Left ventricle myocardium inferior (tissue), 1 donor: Measurements from ENCODE around the gene CDK14. TPM values are rescaled to one million over a fixed set of nuclear protein-coding genes. Genes with fewer than 3 reads are reported as not detected.

ENCODE experiments used
- DNase-seq: peaks from one replicate; pipeline ENCODE4 v3.0.0-alpha.2; 2020
- H3K27ac ChIP-seq: fragments of 200-600 bp; replicated peaks from 2 replicates; pipeline ENCODE4 v1.8.0; 2021
- H3K27me3 ChIP-seq: fragments of 200-600 bp; 2 replicates; pipeline ENCODE4 v1.8.0; 2021; ENCODE audit warnings: low read depth
- H3K36me3 ChIP-seq: fragments of 200-600 bp; 2 replicates; pipeline ENCODE4 v1.8.0; 2021
- H3K4me1 ChIP-seq: fragments of 200-600 bp; 2 replicates; pipeline ENCODE4 v1.8.0; 2021
- H3K4me3 ChIP-seq: fragments of 200-600 bp; 2 replicates; pipeline ENCODE4 v1.8.0; 2021; ENCODE audit warnings: mild to moderate bottlenecking, moderate library complexity
- H3K9me3 ChIP-seq: fragments of 200-600 bp; replicated peaks from 2 replicates; pipeline ENCODE4 v1.8.0; 2021
- intact Hi-C: fragments of 100-400 bp; cut with micrococcal nuclease; formaldehyde crosslinking; loops from one replicate; pipeline ENCODE4 v1.11.0; 2022
- total RNA-seq: library from RNA; stranded (reverse); fragmentation: NEBNext Ultra II Directional; extraction: Animal tissue kit (Norgen Biotek cat#: 25700); gene quantifications from one replicate; pipeline ENCODE4 v1.2.1, GENCODE V29; 2021
- TF ChIP-seq, protein P1 (sequence below): fragments of 200-600 bp; IDR thresholded peaks from 2 replicates; pipeline ENCODE4 v1.8.0; 2021; ENCODE audit warnings: antibody characterized with exemption, mild to moderate bottlenecking, borderline replicate concordance
- donor health status: DM: no; HTN: yes; CAD: no; lungs with severe emphysema.

Gene CDK14
- total RNA-seq, 1 donor from 2014 or later = 18.7 TPM

DNA sequence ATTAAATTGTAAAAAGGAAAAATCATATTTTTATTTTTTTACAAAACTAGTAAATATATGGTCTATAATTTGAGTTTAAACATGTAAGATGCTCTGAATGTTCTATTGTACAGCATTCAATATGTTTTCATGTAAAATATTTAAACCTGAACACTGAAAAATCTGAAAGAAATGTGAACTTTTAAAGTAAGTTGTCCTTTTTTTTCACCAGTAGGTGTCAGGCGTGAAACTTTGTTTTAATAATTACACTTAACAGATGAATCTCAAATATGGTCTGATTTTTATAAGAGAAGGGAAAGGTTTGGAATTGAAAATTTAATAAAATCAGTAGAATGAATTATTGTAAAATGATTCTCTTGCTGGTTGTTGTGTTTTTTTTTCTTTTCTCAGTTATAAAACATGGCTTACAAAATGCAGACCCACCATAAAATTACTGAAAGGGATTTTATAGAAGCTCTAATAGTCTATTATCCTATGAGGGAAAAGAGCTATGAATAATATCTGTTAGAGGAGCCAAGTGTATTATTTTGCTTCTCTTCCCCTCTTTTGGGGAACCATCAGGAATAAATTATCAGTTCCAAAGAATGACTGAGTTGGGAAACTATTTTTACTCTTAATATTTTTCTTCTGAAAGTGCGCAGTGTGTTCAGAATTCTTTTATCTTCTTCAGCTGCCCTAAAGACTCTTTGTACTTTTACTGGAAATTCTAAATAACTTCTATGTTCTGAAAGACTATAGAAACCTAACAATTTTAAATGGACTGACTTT is 450.4 kb downstream of the CDK14 start:
- intact Hi-C loops = no loop called here
- DNase-seq = no peak
- H3K4me3 ChIP-seq = no peak overlapping the region
- peak overlapping the region; percentile 22 for H3K27ac ChIP-seq
- no peaks in the 10 kb centered on the region for H3K9me3 ChIP-seq
- H3K36me3 ChIP-seq = no peaks in the 10 kb centered on the region
- TF ChIP-seq, protein P1, sequence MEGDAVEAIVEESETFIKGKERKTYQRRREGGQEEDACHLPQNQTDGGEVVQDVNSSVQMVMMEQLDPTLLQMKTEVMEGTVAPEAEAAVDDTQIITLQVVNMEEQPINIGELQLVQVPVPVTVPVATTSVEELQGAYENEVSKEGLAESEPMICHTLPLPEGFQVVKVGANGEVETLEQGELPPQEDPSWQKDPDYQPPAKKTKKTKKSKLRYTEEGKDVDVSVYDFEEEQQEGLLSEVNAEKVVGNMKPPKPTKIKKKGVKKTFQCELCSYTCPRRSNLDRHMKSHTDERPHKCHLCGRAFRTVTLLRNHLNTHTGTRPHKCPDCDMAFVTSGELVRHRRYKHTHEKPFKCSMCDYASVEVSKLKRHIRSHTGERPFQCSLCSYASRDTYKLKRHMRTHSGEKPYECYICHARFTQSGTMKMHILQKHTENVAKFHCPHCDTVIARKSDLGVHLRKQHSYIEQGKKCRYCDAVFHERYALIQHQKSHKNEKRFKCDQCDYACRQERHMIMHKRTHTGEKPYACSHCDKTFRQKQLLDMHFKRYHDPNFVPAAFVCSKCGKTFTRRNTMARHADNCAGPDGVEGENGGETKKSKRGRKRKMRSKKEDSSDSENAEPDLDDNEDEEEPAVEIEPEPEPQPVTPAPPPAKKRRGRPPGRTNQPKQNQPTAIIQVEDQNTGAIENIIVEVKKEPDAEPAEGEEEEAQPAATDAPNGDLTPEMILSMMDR = peak; percentile 43
- H3K4me1 ChIP-seq = no peaks in the 10 kb centered on the region
- no peaks in the 10 kb centered on the region for H3K27me3 ChIP-seq

GRCh38 chr7:91047636-91048035 is 451.5 kb downstream of the CDK14 start:
- DNase-seq = no peak
- TF ChIP-seq, protein P1 = no peak
- H3K27me3 ChIP-seq = no peaks in the 10 kb centered on the region
- no peaks in the 10 kb centered on the region for H3K9me3 ChIP-seq
- H3K4me1 ChIP-seq = no peaks in the 10 kb centered on the region
- H3K27ac ChIP-seq = no peak overlapping the region
- no peaks in the 10 kb centered on the region for H3K36me3 ChIP-seq
- H3K4me3 ChIP-seq = no peak overlapping the region
- intact Hi-C loops = no loop called here

GRCh38 chr7:91050677-91051076 is 454.6 kb downstream of the CDK14 start:
- no peak overlapping the region for H3K27ac ChIP-seq
- no peaks in the 10 kb centered on the region for H3K36me3 ChIP-seq
- H3K27me3 ChIP-seq = no peaks in the 10 kb centered on the region
- TF ChIP-seq, protein P1 = no peak
- intact Hi-C loops = no loop called here
- no peak for DNase-seq
- H3K9me3 ChIP-seq = no peaks in the 10 kb centered on the region
- no peaks in the 10 kb centered on the region for H3K4me1 ChIP-seq
- H3K4me3 ChIP-seq = no peak overlapping the region

DNA sequence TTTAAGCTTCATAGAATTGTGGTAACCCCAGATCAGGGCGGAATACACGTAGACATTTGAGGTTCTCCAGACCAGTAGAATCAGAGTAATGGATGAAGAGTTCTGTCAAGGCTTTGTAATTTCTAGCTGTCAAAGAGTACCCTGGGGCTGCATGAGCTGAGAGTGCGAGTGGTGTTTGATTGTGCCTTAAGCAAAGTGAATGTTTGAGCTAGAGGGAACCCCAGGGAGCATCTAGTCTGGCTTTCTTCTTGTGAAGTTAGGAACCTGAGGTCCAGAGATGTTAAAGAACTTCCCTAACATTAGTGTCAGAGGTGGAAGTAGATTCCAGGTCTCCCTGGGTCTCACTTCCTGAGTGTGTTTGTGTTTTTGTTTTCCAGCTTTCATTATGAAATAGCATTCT is 455.8 kb downstream of the CDK14 start:
- intact Hi-C loops = no loop called here
- DNase-seq = no peak
- H3K4me1 ChIP-seq = no peaks in the 10 kb centered on the region

GRCh38 chr7:91054374-91054773 is 458.3 kb downstream of the CDK14 start:
- DNase-seq = no peak
- Histone ChIP-seq H3K27me3 (no peaks in the 10 kb centered on the region), H3K36me3 (no peaks in the 10 kb centered on the region), H3K4me1 (no peaks in the 10 kb centered on the region), H3K4me3 (no peak overlapping the region), H3K9me3 (peaks cover 3% of the 10 kb centered on the region), H3K27ac (no peak overlapping the region)
- TF ChIP-seq, protein P1 = no peak
- intact Hi-C loops = no loop called here

More for the DNA sequence above, 455.8 kb downstream of the CDK14 start:
- no peak overlapping the region for H3K4me3 ChIP-seq
- TF ChIP-seq, protein P1 = no peak
- H3K9me3 ChIP-seq = no peaks in the 10 kb centered on the region
- H3K27me3 ChIP-seq = no peaks in the 10 kb centered on the region
- H3K36me3 ChIP-seq = no peaks in the 10 kb centered on the region
- no peak overlapping the region for H3K27ac ChIP-seq
